HUDEP-2 (cell line): ENCODE results near the gene RAPGEF5.
"Not testable (repeated sequence)": the region's sequence is repeated elsewhere in the genome, so short reads cannot be mapped to it uniquely, and the experiment has no call there.

Experiments
- DNase-seq, 76 experiments: peaks; one replicate each; lab custom pipeline; 2025; ENCODE audit not compliant: unreplicated experiment in 76 of 76; lab: John Stamatoyannopoulos, UW

Gene RAPGEF5

GRCh38 chr7:22105550-22105949 is 251.4 kb downstream of the RAPGEF5 start:
- DNase-seq = no peak

- DNase-seq = peak in 38 of 76 experiments; percentile 2 to 49 (median 16)
Measured at GRCh38 chr7:22094413-22095342, 262.3 kb downstream of the RAPGEF5 start.

- no peak for DNase-seq
Measured at GRCh38 chr7:22093936-22094335, 263.0 kb downstream of the RAPGEF5 start.

GRCh38 chr7:22093001-22093400 is 264.0 kb downstream of the RAPGEF5 start:
- DNase-seq = no peak

GRCh38 chr7:22090958-22091525 is 265.9 kb downstream of the RAPGEF5 start:
- not testable (repeated sequence) for DNase-seq

- no peak for DNase-seq
Measured at GRCh38 chr7:22090512-22090911, 266.4 kb downstream of the RAPGEF5 start.

GRCh38 chr7:22090107-22090506 is 266.8 kb downstream of the RAPGEF5 start:
- no peak for DNase-seq

GRCh38 chr7:22088827-22089226 is 268.1 kb downstream of the RAPGEF5 start:
- no peak for DNase-seq

GRCh38 chr7:22087861-22088260 is 269.1 kb downstream of the RAPGEF5 start:
- no peak for DNase-seq

- no peak for DNase-seq
Measured at GRCh38 chr7:22083704-22084240, 273.2 kb downstream of the RAPGEF5 start.

GRCh38 chr7:22082886-22083703 is 273.9 kb downstream of the RAPGEF5 start:
- DNase-seq = peak in 64 of 76 experiments; percentile 10 to 84 (median 56)

GRCh38 chr7:22082553-22082885 is 274.4 kb downstream of the RAPGEF5 start:
- DNase-seq = no peak

- DNase-seq = not testable (repeated sequence)
Measured at GRCh38 chr7:22080219-22080618, 276.7 kb downstream of the RAPGEF5 start.

- not testable (repeated sequence) for DNase-seq
Measured at GRCh38 chr7:22078872-22079271, 278.1 kb downstream of the RAPGEF5 start.

GRCh38 chr7:22075561-22075960 is 281.4 kb downstream of the RAPGEF5 start:
- no peak for DNase-seq

GRCh38 chr7:22074897-22075296 is 282.1 kb downstream of the RAPGEF5 start:
- DNase-seq = no peak
